GM12873 (cell line): ENCODE data around the gene CYSLTR2.

Experiments used
- CTCF ChIP-seq: IDR thresholded peaks from 2 replicates; pipeline ENCODE4 v1.5.1; 2012; ENCODE audit warnings: low read depth, mild to moderate bottlenecking, moderate library complexity, low read length, control low read depth; ENCODE audit not compliant: insufficient read depth; ENCODE audit errors: missing control alignments

The CYSLTR2 gene

GRCh38 chr13:48738311-48738710, 84.6 kb downstream of the CYSLTR2 start:
- TF ChIP-seq CTCF: no peak

- no peak for TF ChIP-seq CTCF
These were observed 85.7 kb downstream of the CYSLTR2 start for GRCh38 chr13:48739386-48739964.

DNA sequence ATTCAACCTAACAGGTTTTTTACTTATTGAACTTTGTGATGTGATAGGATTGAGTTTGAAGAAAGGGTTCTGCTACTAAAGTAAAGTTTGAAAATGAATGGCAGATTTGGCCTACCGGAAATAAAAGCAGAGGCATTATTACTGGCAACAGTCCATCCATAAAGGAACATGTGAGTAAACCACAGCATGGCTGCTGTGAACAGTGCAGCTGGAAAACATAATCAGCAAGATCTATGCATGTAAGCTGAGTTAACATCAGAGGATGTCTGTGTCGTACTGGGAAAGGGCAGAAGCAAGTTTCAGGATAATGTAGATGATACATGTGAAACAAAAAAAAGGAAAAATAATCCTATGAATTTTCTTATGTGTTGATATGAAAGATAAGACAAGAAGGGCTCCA, 87.6 kb downstream of the CYSLTR2 start:
- TF ChIP-seq CTCF: no peak

- TF ChIP-seq CTCF: no peak
These were observed 93.1 kb downstream of the CYSLTR2 start for GRCh38 chr13:48746821-48747220.

- no peak for TF ChIP-seq CTCF
These were observed 95.0 kb downstream of the CYSLTR2 start for GRCh38 chr13:48748681-48749080.

- no peak for TF ChIP-seq CTCF
These were observed 95.4 kb downstream of the CYSLTR2 start for GRCh38 chr13:48749144-48749543.

GRCh38 chr13:48749699-48750473, 96.2 kb downstream of the CYSLTR2 start:
- peak; percentile 71 for TF ChIP-seq CTCF
